ENCODE data around the gene GORASP1. TPM values are rescaled to one million over a fixed set of nuclear protein-coding genes. Genes with fewer than 3 reads are reported as not detected.

GORASP1 gene
- polyA plus RNA-seq, 1 donor from 2014 or later, result 55.6 TPM

- no peak overlapping the region for H3K4me3 ChIP-seq (ENCODE audit: low read length)
- H3K9me2 ChIP-seq (ENCODE audit: insufficient read depth, low read length), result no peaks in the 10 kb centered on the region
- no peaks in the 10 kb centered on the region for H4K20me1 ChIP-seq (ENCODE audit: insufficient read depth)
- H3K9me3 ChIP-seq (ENCODE audit: low read length), result no peaks in the 10 kb centered on the region
- H3K36me3 ChIP-seq (ENCODE audit: insufficient read depth, low read length), result no peaks in the 10 kb centered on the region
- TF ChIP-seq TAF1 (IDR thresholded peaks at IDR 0.05; ENCODE audit: low read depth) (no peak), SMC3 (conservative IDR thresholded peaks at IDR 0.05; ENCODE audit: poor library complexity) (no peak), RAD21 (conservative IDR thresholded peaks at IDR 0.05) (no peak), REST (IDR thresholded peaks at IDR 0.05; ENCODE audit: borderline replicate concordance) (no peak), CTCF (IDR thresholded peaks at IDR 0.05; ENCODE audit: poor library complexity, severe bottlenecking) (no peak), EZH2 (IDR thresholded peaks at IDR 0.05; ENCODE audit: borderline replicate concordance, insufficient read depth, low read length, poor library complexity, severe bottlenecking) (no peak), POLR2AphosphoS5 (IDR thresholded peaks at IDR 0.05) (no peak), EP300 (conservative IDR thresholded peaks at IDR 0.05; ENCODE audit: poor library complexity, severe bottlenecking) (no peak), MXI1 (conservative IDR thresholded peaks at IDR 0.05; ENCODE audit: poor library complexity, severe bottlenecking) (no peak)
- no peak overlapping the region for H3K9ac ChIP-seq (ENCODE audit: low read length)
- H3K27me3 ChIP-seq (ENCODE audit: insufficient read depth, low read depth, low read length), result no peaks in the 10 kb centered on the region
- no peak overlapping the region for H3K27ac ChIP-seq (ENCODE audit: low read length)
- H3K4me2 ChIP-seq (ENCODE audit: low read length), result no peak overlapping the region
- no peak overlapping the region for H2AFZ ChIP-seq (ENCODE audit: low read depth, low read length)
- H3F3A ChIP-seq (ENCODE audit: insufficient read depth, low read length, poor library complexity, severe bottlenecking), result no peaks in the 10 kb centered on the region
- peaks cover 11% of the 10 kb centered on the region for H3K79me2 ChIP-seq (replicated peaks; ENCODE audit: insufficient read depth, low read length)
Observed at GRCh38 chr3:39068556-39068955, 38.9 kb downstream of the GORASP1 start.

GRCh38 chr3:39067286-39067685 is 40.1 kb downstream of the GORASP1 start:
- Histone ChIP-seq H3K36me3 (ENCODE audit: insufficient read depth, low read length) (no peaks in the 10 kb centered on the region), H3K9me2 (ENCODE audit: insufficient read depth, low read length) (no peaks in the 10 kb centered on the region), H3K9ac (ENCODE audit: low read length) (no peak overlapping the region), H3K9me3 (ENCODE audit: low read length) (no peaks in the 10 kb centered on the region), H4K20me1 (ENCODE audit: insufficient read depth) (no peaks in the 10 kb centered on the region), H3F3A (ENCODE audit: insufficient read depth, low read length, poor library complexity, severe bottlenecking) (no peaks in the 10 kb centered on the region), H3K27ac (ENCODE audit: low read length) (no peak overlapping the region), H3K79me2 (replicated peaks; ENCODE audit: insufficient read depth, low read length) (peaks cover 19% of the 10 kb centered on the region), H3K4me3 (ENCODE audit: low read length) (no peak overlapping the region), H3K4me2 (ENCODE audit: low read length) (no peak overlapping the region), H3K27me3 (ENCODE audit: insufficient read depth, low read depth, low read length) (no peaks in the 10 kb centered on the region), H2AFZ (ENCODE audit: low read depth, low read length) (no peak overlapping the region)
- no peak for TF ChIP-seq TAF1 (IDR thresholded peaks at IDR 0.05; ENCODE audit: low read depth)
- no peak for TF ChIP-seq EZH2 (IDR thresholded peaks at IDR 0.05; ENCODE audit: borderline replicate concordance, insufficient read depth, low read length, poor library complexity, severe bottlenecking)
- TF ChIP-seq EP300 (conservative IDR thresholded peaks at IDR 0.05; ENCODE audit: poor library complexity, severe bottlenecking), result no peak
- no peak for TF ChIP-seq REST (IDR thresholded peaks at IDR 0.05; ENCODE audit: borderline replicate concordance)
- TF ChIP-seq MXI1 (conservative IDR thresholded peaks at IDR 0.05; ENCODE audit: poor library complexity, severe bottlenecking), result no peak
- no peak for TF ChIP-seq POLR2AphosphoS5 (IDR thresholded peaks at IDR 0.05)
- no peak for TF ChIP-seq CTCF (IDR thresholded peaks at IDR 0.05; ENCODE audit: poor library complexity, severe bottlenecking)
- no peak for TF ChIP-seq SMC3 (conservative IDR thresholded peaks at IDR 0.05; ENCODE audit: poor library complexity)
- no peak for TF ChIP-seq RAD21 (conservative IDR thresholded peaks at IDR 0.05)
